ENCODE data around the gene ETF1.
A peak's percentile ranks its signal among the peaks of the same experiment; 100 is the strongest.

The ETF1 gene

GRCh38 chr5:138460032-138460693 is 82.9 kb downstream of the ETF1 start:
- DNase-seq, result no peak

DNA sequence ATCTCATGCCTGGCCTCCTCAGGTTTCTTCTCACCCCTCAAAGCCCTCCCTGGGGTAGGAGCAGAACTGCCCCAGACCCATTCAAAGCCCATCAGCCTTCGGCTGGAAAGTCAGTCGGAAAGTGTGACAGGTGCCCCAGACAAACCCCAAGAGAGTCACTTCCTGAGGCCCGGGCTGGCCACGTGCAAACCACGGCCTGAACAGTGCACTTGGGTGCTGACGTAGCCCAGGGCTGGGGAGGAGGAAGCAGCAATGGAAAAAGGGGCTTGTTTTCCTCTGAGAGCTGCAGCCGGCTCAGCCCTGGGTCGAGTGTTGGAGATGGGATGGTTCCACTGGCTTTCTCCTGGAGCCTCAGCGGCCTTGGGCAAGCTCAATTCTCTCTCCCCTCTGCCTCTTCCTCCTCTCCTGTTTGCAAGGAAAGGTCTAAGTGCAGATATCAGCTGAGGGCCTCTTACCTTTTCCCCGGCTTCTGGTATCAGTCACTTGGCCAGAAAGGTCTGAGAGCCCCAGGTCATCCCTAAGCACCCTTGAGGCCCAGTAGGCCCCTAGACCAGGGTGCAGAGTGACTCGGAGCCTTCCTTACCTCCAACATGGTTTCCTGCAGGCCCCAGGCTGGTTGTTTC is 83.6 kb downstream of the ETF1 start:
- peak; percentile 75 for DNase-seq

GRCh38 chr5:138458856-138459255 is 84.2 kb downstream of the ETF1 start:
- no peak for DNase-seq

DNA sequence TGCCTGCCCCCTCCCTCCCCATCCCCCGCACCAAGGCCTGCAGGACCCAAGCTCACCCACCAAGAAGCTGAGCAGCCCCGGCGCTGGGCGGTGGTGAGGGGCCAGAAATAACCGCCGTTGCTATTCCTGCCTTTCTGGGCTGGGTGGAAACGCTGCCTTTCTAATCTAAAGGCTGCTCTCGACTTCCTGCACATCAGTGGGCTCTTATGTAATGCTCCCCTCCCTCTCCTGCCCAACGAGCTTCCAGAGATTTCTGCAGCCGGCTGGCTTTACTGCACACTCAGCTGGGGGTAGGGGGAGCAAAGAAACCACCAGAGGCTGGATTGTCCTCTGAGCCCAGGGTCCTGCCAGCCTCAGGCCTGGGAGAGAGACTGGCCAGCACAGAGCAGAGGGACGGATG is 84.7 kb downstream of the ETF1 start:
- DNase-seq, result no peak

GRCh38 chr5:138457531-138458275 is 85.3 kb downstream of the ETF1 start:
- DNase-seq, result no peak
